GM12878 (cell line): ENCODE results near the gene MCRIP2. TPM values are rescaled to one million over a fixed set of nuclear protein-coding genes. Genes with fewer than 3 reads are reported as not detected.

ENCODE experiments used
- DPF2 ChIP-seq: fragments of 450-650 bp; IDR thresholded peaks from 2 replicates; pipeline ENCODE4 v1.6.1; 2017; ENCODE audit warnings: mild to moderate bottlenecking
- EP300 ChIP-seq, 2 experiments: fragments of 150-350 bp in 1 of 2; IDR thresholded peaks; 2 replicates each; pipeline ENCODE4 v1.6.1; 2011 to 2012; ENCODE audit warnings: low read depth in 2 of 2, low read length in 2 of 2, borderline replicate concordance in 1 of 2, improper control_type of control experiment in 1 of 2, inconsistent platforms in 1 of 2; ENCODE audit not compliant: control insufficient read depth in 1 of 2
- KAT2A ChIP-seq: conservative IDR thresholded peaks from 2 replicates; pipeline ENCODE4 v1.6.1; 2011; ENCODE audit warnings: low read depth, low read length; ENCODE audit not compliant: control insufficient read depth
- KLF5 ChIP-seq: fragments of 450-650 bp; IDR thresholded peaks from 2 replicates; pipeline ENCODE4 v1.6.1; 2014; ENCODE audit warnings: mild to moderate bottlenecking; ENCODE audit not compliant: partially characterized antibody
- NFYA ChIP-seq: IDR thresholded peaks from 2 replicates; pipeline ENCODE4 v1.6.1; 2011; ENCODE audit warnings: low read depth, mild to moderate bottlenecking, low read length, improper control_type of control experiment, borderline replicate concordance
- POLR2A ChIP-seq: IDR thresholded peaks from 2 replicates; pipeline ENCODE4 v1.6.1; 2011; ENCODE audit warnings: low read depth, mild to moderate bottlenecking, low read length
- PRDM15 ChIP-seq: fragments of 450-650 bp; formaldehyde crosslinking; IDR thresholded peaks from 2 replicates; pipeline ENCODE4 v1.4.0; 2020; ENCODE audit warnings: mild to moderate bottlenecking, moderate library complexity
- SP1 ChIP-seq: IDR thresholded peaks from one replicate; pipeline ENCODE4 v1.6.1; 2011; ENCODE audit warnings: low read depth, low read length
- STAT3 ChIP-seq: IDR thresholded peaks from 2 replicates; pipeline ENCODE4 v1.6.1; 2011; ENCODE audit warnings: low read depth, low read length, improper control_type of control experiment
- TCF3 ChIP-seq: IDR thresholded peaks from 2 replicates; pipeline ENCODE4 v1.6.1; 2012; ENCODE audit warnings: low read depth, mild to moderate bottlenecking, low read length, borderline replicate concordance; ENCODE audit not compliant: insufficient read depth
- polyA plus RNA-seq, 11 experiments: library from polyadenylated mRNA; depleted of rRNA in 4 of 11; unstranded in 6 of 11; stranded (reverse) in 5 of 11; fragments of >200 nt; fragmentation: Nextera tagmentation in 4 of 11; fragmentation: Illumina TruSeq in 1 of 11; extraction: Ambion mirVana in 4 of 11; extraction: Trizol in 1 of 11; gene quantifications; 1 replicate in 1 of 11; 2 replicates in 10 of 11; pipeline versions ENCODE4 v1.2.1 to v1.2.3, GENCODE V29; 2011 to 2016; ENCODE audit warnings: inconsistent platforms in 2 of 11, missing spikeins in 2 of 11, low read depth in 1 of 11
- total RNA-seq, 4 experiments: library from RNA; depleted of rRNA in 3 of 4; stranded (reverse); fragments of >200 nt in 3 of 4; fragmentation: Illumina TruSeq in 1 of 4; extraction: Trizol in 1 of 4; gene quantifications; 2 replicates each; pipeline versions ENCODE4 v1.2.1 to v1.2.3, GENCODE V29; 2013 to 2021
- TF ChIP-seq, protein P1 (sequence below): fragments of 450-650 bp; IDR thresholded peaks from 2 replicates; pipeline ENCODE4 v1.6.1; 2016; ENCODE audit warnings: mild to moderate bottlenecking
- TF ChIP-seq, protein P2 (sequence below): fragments of 450-650 bp; IDR thresholded peaks from 2 replicates; pipeline ENCODE4 v1.6.1; 2017; ENCODE audit warnings: mild to moderate bottlenecking, moderate library complexity
- TF ChIP-seq, protein P3 (sequence below): fragments of 150-350 bp; IDR thresholded peaks from 2 replicates; pipeline ENCODE4 v1.6.1; 2014; ENCODE audit warnings: mild to moderate bottlenecking, low read depth, low read length
- TF ChIP-seq, protein P4 (sequence below): fragments of 450-650 bp; IDR thresholded peaks from 2 replicates; pipeline ENCODE4 v1.6.1; 2018; ENCODE audit warnings: borderline replicate concordance, mild to moderate bottlenecking; ENCODE audit not compliant: partially characterized antibody

MCRIP2 gene
- total and polyA plus RNA-seq, 10 of the 15 experiments (the other 5 are each of a cell fraction or from before 2014, with no cell fraction given): 0.19 to 93.1 (median 57.9) TPM

GRCh38 chr16:636206-637080 is 5.2 kb upstream of the MCRIP2 start, which contains the start of gene METTL26 (continued):
- TF ChIP-seq, protein P1, sequence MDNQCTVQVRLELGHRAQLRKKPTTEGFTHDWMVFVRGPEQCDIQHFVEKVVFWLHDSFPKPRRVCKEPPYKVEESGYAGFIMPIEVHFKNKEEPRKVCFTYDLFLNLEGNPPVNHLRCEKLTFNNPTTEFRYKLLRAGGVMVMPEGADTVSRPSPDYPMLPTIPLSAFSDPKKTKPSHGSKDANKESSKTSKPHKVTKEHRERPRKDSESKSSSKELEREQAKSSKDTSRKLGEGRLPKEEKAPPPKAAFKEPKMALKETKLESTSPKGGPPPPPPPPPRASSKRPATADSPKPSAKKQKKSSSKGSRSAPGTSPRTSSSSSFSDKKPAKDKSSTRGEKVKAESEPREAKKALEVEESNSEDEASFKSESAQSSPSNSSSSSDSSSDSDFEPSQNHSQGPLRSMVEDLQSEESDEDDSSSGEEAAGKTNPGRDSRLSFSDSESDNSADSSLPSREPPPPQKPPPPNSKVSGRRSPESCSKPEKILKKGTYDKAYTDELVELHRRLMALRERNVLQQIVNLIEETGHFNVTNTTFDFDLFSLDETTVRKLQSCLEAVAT: peak; percentile 64
- TF ChIP-seq STAT3 (no peak), EP300 (IDR thresholded peaks at IDR 0.05; ENCODE audit: borderline replicate concordance in 1 of 2, control insufficient read depth in 1 of 2, low read depth in 2 of 2, low read length in 2 of 2) (peak in 1 of 2 experiments; percentile 66; a peak in 1 of 4 replicates), SP1 (peak; percentile 81), NFYA (no peak), KLF5 (no peak), TCF3 (0 out of 2 replicates have a peak, but pooled peaks have one; percentile 47), KAT2A (no peak), POLR2A (peak; percentile 88), DPF2 (peak; percentile 69), PRDM15 (CRISPR knock-in tag) (no peak)
- TF ChIP-seq, protein P2, sequence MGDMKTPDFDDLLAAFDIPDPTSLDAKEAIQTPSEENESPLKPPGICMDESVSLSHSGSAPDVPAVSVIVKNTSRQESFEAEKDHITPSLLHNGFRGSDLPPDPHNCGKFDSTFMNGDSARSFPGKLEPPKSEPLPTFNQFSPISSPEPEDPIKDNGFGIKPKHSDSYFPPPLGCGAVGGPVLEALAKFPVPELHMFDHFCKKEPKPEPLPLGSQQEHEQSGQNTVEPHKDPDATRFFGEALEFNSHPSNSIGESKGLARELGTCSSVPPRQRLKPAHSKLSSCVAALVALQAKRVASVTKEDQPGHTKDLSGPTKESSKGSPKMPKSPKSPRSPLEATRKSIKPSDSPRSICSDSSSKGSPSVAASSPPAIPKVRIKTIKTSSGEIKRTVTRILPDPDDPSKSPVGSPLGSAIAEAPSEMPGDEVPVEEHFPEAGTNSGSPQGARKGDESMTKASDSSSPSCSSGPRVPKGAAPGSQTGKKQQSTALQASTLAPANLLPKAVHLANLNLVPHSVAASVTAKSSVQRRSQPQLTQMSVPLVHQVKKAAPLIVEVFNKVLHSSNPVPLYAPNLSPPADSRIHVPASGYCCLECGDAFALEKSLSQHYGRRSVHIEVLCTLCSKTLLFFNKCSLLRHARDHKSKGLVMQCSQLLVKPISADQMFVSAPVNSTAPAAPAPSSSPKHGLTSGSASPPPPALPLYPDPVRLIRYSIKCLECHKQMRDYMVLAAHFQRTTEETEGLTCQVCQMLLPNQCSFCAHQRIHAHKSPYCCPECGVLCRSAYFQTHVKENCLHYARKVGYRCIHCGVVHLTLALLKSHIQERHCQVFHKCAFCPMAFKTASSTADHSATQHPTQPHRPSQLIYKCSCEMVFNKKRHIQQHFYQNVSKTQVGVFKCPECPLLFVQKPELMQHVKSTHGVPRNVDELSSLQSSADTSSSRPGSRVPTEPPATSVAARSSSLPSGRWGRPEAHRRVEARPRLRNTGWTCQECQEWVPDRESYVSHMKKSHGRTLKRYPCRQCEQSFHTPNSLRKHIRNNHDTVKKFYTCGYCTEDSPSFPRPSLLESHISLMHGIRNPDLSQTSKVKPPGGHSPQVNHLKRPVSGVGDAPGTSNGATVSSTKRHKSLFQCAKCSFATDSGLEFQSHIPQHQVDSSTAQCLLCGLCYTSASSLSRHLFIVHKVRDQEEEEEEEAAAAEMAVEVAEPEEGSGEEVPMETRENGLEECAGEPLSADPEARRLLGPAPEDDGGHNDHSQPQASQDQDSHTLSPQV: no peak
- TF ChIP-seq, protein P3, sequence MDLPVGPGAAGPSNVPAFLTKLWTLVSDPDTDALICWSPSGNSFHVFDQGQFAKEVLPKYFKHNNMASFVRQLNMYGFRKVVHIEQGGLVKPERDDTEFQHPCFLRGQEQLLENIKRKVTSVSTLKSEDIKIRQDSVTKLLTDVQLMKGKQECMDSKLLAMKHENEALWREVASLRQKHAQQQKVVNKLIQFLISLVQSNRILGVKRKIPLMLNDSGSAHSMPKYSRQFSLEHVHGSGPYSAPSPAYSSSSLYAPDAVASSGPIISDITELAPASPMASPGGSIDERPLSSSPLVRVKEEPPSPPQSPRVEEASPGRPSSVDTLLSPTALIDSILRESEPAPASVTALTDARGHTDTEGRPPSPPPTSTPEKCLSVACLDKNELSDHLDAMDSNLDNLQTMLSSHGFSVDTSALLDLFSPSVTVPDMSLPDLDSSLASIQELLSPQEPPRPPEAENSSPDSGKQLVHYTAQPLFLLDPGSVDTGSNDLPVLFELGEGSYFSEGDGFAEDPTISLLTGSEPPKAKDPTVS: no peak
- TF ChIP-seq, protein P4, sequence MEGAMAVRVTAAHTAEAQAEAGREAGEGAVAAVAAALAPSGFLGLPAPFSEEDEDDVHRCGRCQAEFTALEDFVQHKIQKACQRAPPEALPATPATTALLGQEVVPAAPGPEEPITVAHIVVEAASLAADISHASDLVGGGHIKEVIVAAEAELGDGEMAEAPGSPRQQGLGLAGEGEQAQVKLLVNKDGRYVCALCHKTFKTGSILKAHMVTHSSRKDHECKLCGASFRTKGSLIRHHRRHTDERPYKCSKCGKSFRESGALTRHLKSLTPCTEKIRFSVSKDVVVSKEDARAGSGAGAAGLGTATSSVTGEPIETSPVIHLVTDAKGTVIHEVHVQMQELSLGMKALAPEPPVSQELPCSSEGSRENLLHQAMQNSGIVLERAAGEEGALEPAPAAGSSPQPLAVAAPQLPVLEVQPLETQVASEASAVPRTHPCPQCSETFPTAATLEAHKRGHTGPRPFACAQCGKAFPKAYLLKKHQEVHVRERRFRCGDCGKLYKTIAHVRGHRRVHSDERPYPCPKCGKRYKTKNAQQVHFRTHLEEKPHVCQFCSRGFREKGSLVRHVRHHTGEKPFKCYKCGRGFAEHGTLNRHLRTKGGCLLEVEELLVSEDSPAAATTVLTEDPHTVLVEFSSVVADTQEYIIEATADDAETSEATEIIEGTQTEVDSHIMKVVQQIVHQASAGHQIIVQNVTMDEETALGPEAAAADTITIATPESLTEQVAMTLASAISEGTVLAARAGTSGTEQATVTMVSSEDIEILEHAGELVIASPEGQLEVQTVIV: no peak
